ENCODE results near the gene ULK2. TPM values are rescaled to one million over a fixed set of nuclear protein-coding genes. Genes with fewer than 3 reads are reported as not detected.

The ULK2 gene
- total RNA-seq, 2 experiments from 2014 or later: 6.8 TPM; not detected in 1

DNA sequence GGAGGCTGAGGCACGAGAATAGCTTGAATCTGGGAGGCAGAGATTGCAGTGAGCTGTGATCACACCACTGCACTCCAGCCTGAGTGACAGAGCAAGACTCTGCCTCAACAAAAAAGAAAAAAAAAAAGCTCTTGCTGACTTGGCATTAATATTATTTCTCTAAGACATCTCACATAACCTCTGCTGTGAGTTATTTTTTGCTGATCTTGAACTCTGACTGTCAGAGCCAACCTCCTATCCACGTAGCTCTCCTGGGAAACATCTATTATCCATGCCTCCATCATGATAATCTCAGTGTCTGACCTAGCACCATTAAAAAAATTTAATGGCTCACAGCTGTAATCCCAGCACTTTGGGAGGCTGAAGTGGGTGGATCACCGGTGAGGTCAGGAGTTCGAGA is 12.7 kb upstream of the ULK2 start:
- no peak overlapping the region for H3K4me2 ChIP-seq (ENCODE audit: low read length)
- no peak overlapping the region for H3K27ac ChIP-seq (ENCODE audit: low read depth, low read length, poor library complexity, severe bottlenecking)
- no peaks in the 10 kb centered on the region for H3K4me1 ChIP-seq (ENCODE audit: insufficient read depth, low read length, poor library complexity, severe bottlenecking)
- H3K4me3 ChIP-seq (ENCODE audit: low read depth, low read length, poor library complexity, severe bottlenecking): no peak overlapping the region
- no peaks in the 10 kb centered on the region for H3K79me2 ChIP-seq (ENCODE audit: insufficient read depth, low read depth, low read length)
- no peak for DNase-seq (ENCODE audit: low spot score)
- no peaks in the 10 kb centered on the region for H3K9me3 ChIP-seq (ENCODE audit: low read length)
- no peak overlapping the region for H2AFZ ChIP-seq (ENCODE audit: low read length)
- H3K36me3 ChIP-seq (ENCODE audit: insufficient read depth, low read length): no peaks in the 10 kb centered on the region
- ChIA-PET CTCF (ENCODE audit: unreplicated experiment) (no interaction called here), POLR2A (interaction anchor here (0.5 to 1.6 kb wide), 3 partner anchors 15 to 587 kb away, joined by 3 to 6 read pairs (median 4); no protein-coding TSS in a partner anchor)
- no peaks in the 10 kb centered on the region for H3K9me2 ChIP-seq (ENCODE audit: insufficient read depth, low read length)
- TF ChIP-seq, protein P1, sequence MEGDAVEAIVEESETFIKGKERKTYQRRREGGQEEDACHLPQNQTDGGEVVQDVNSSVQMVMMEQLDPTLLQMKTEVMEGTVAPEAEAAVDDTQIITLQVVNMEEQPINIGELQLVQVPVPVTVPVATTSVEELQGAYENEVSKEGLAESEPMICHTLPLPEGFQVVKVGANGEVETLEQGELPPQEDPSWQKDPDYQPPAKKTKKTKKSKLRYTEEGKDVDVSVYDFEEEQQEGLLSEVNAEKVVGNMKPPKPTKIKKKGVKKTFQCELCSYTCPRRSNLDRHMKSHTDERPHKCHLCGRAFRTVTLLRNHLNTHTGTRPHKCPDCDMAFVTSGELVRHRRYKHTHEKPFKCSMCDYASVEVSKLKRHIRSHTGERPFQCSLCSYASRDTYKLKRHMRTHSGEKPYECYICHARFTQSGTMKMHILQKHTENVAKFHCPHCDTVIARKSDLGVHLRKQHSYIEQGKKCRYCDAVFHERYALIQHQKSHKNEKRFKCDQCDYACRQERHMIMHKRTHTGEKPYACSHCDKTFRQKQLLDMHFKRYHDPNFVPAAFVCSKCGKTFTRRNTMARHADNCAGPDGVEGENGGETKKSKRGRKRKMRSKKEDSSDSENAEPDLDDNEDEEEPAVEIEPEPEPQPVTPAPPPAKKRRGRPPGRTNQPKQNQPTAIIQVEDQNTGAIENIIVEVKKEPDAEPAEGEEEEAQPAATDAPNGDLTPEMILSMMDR (conservative IDR thresholded peaks at IDR 0.05; ENCODE audit: low read length): no peak
- TF ChIP-seq EZH2phosphoT487 (IDR thresholded peaks at IDR 0.05; ENCODE audit: borderline replicate concordance, low read depth, low read length): no peak
- intact Hi-C loops (cut with micrococcal nuclease; ENCODE audit: unreplicated experiment): no loop called here
- no peaks in the 10 kb centered on the region for H4K20me1 ChIP-seq (ENCODE audit: insufficient read depth, low read length)
- no TSS peak for BruUV-seq (replicated peaks)

- BruUV-seq (replicated peaks): no TSS peak
- no peak overlapping the region for H3K4me3 ChIP-seq (ENCODE audit: low read depth, low read length, poor library complexity, severe bottlenecking)
- no peaks in the 10 kb centered on the region for H3K9me2 ChIP-seq (ENCODE audit: insufficient read depth, low read length)
- intact Hi-C loops (cut with micrococcal nuclease; ENCODE audit: unreplicated experiment): no loop called here
- H3K79me2 ChIP-seq (ENCODE audit: insufficient read depth, low read depth, low read length): no peaks in the 10 kb centered on the region
- no peak overlapping the region for H3K27ac ChIP-seq (ENCODE audit: low read depth, low read length, poor library complexity, severe bottlenecking)
- no peaks in the 10 kb centered on the region for H4K20me1 ChIP-seq (ENCODE audit: insufficient read depth, low read length)
- POLR2A ChIA-PET: no interaction called here
- no peak overlapping the region for H2AFZ ChIP-seq (ENCODE audit: low read length)
- H3K36me3 ChIP-seq (ENCODE audit: insufficient read depth, low read length): no peaks in the 10 kb centered on the region
- CTCF ChIA-PET (ENCODE audit: unreplicated experiment): no interaction called here
- H3K4me1 ChIP-seq (ENCODE audit: insufficient read depth, low read length, poor library complexity, severe bottlenecking): no peaks in the 10 kb centered on the region
- DNase-seq (ENCODE audit: low spot score): no peak
- H3K4me2 ChIP-seq (ENCODE audit: low read length): no peak overlapping the region
- no peaks in the 10 kb centered on the region for H3K9me3 ChIP-seq (ENCODE audit: low read length)
- no peak for TF ChIP-seq EZH2phosphoT487 (IDR thresholded peaks at IDR 0.05; ENCODE audit: borderline replicate concordance, low read depth, low read length)
- TF ChIP-seq, protein P1 (conservative IDR thresholded peaks at IDR 0.05; ENCODE audit: low read length): no peak
These were observed 9.7 kb upstream of the ULK2 start for GRCh38 chr17:19877364-19877945.

- no peak overlapping the region for H3K4me3 ChIP-seq (ENCODE audit: low read depth, low read length, poor library complexity, severe bottlenecking)
- no peaks in the 10 kb centered on the region for H3K36me3 ChIP-seq (ENCODE audit: insufficient read depth, low read length)
- H4K20me1 ChIP-seq (ENCODE audit: insufficient read depth, low read length): no peaks in the 10 kb centered on the region
- no peak overlapping the region for H3K4me2 ChIP-seq (ENCODE audit: low read length)
- intact Hi-C loops (cut with micrococcal nuclease; ENCODE audit: unreplicated experiment): no loop called here
- no peaks in the 10 kb centered on the region for H3K9me3 ChIP-seq (ENCODE audit: low read length)
- H3K4me1 ChIP-seq (ENCODE audit: insufficient read depth, low read length, poor library complexity, severe bottlenecking): no peaks in the 10 kb centered on the region
- no peaks in the 10 kb centered on the region for H3K9me2 ChIP-seq (ENCODE audit: insufficient read depth, low read length)
- no TSS peak for BruUV-seq (replicated peaks)
- TF ChIP-seq, protein P1 (conservative IDR thresholded peaks at IDR 0.05; ENCODE audit: low read length): no peak
- ChIA-PET CTCF (ENCODE audit: unreplicated experiment) (no interaction called here), POLR2A (no interaction called here)
- no peak overlapping the region for H2AFZ ChIP-seq (ENCODE audit: low read length)
- DNase-seq (ENCODE audit: low spot score): no peak
- no peaks in the 10 kb centered on the region for H3K79me2 ChIP-seq (ENCODE audit: insufficient read depth, low read depth, low read length)
- no peak overlapping the region for H3K27ac ChIP-seq (ENCODE audit: low read depth, low read length, poor library complexity, severe bottlenecking)
These were observed 8.9 kb upstream of the ULK2 start for GRCh38 chr17:19876529-19877161.

Data from OCI-LY7 (cell line).